Measurements from ENCODE around the gene SHROOM2.

SHROOM2 gene

DNA sequence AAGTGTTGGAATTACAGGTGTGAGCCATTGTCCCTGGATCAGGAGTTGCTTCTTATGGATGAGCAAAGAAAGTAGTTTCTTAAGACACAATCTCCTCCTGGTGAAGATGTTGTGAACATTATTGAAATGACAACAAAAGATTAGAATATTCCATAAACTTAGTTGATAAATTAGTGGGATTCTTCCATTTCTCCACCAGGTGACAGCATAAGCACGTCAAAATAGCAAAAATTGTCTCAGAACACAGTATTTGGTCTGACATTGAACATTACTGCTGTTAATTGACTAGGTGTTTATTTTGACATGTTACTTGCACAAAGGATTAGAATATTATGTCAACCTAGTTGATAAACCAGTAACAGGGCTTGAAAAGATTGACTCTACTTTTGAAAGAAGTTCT is 202.5 kb downstream of the SHROOM2 start:
- Histone ChIP-seq H3K4me2 (ENCODE audit: low read length) (no peak overlapping the region), H2AFZ (no peak overlapping the region), H3K4me3 (ENCODE audit: low read depth, low read length) (no peak overlapping the region), H3K79me2 (no peaks in the 10 kb centered on the region), H3K36me3 (ENCODE audit: control insufficient read depth, insufficient read depth, low read length) (no peaks in the 10 kb centered on the region), H3K9ac (no peak overlapping the region), H3K27me3 (ENCODE audit: control insufficient read depth, insufficient read depth, low read length) (no peaks in the 10 kb centered on the region), H3K4me1 (no peaks in the 10 kb centered on the region), H3K9me3 (ENCODE audit: control insufficient read depth, low read length) (no peaks in the 10 kb centered on the region), H3K27ac (no peak overlapping the region)
- TF ChIP-seq, protein P1, sequence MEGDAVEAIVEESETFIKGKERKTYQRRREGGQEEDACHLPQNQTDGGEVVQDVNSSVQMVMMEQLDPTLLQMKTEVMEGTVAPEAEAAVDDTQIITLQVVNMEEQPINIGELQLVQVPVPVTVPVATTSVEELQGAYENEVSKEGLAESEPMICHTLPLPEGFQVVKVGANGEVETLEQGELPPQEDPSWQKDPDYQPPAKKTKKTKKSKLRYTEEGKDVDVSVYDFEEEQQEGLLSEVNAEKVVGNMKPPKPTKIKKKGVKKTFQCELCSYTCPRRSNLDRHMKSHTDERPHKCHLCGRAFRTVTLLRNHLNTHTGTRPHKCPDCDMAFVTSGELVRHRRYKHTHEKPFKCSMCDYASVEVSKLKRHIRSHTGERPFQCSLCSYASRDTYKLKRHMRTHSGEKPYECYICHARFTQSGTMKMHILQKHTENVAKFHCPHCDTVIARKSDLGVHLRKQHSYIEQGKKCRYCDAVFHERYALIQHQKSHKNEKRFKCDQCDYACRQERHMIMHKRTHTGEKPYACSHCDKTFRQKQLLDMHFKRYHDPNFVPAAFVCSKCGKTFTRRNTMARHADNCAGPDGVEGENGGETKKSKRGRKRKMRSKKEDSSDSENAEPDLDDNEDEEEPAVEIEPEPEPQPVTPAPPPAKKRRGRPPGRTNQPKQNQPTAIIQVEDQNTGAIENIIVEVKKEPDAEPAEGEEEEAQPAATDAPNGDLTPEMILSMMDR (IDR thresholded peaks at IDR 0.05): peak; percentile 50

GRCh38 chrX:9992061-9992460 is 205.8 kb downstream of the SHROOM2 start:
- H3K9me3 ChIP-seq (ENCODE audit: control insufficient read depth, low read length): no peaks in the 10 kb centered on the region
- H3K4me2 ChIP-seq (ENCODE audit: low read length): no peak overlapping the region
- H3K4me3 ChIP-seq (ENCODE audit: low read depth, low read length): no peak overlapping the region
- H3K27ac ChIP-seq: no peak overlapping the region
- H3K9ac ChIP-seq: no peak overlapping the region
- no peaks in the 10 kb centered on the region for H3K36me3 ChIP-seq (ENCODE audit: control insufficient read depth, insufficient read depth, low read length)
- H3K79me2 ChIP-seq: no peaks in the 10 kb centered on the region
- TF ChIP-seq, protein P1 (IDR thresholded peaks at IDR 0.05): no peak
- no peak overlapping the region for H2AFZ ChIP-seq
- no peaks in the 10 kb centered on the region for H3K27me3 ChIP-seq (ENCODE audit: control insufficient read depth, insufficient read depth, low read length)
- no peaks in the 10 kb centered on the region for H3K4me1 ChIP-seq

- no peaks in the 10 kb centered on the region for H3K36me3 ChIP-seq (ENCODE audit: control insufficient read depth, insufficient read depth, low read length)
- H3K79me2 ChIP-seq: no peaks in the 10 kb centered on the region
- TF ChIP-seq, protein P1 (IDR thresholded peaks at IDR 0.05): no peak
- no peaks in the 10 kb centered on the region for H3K27me3 ChIP-seq (ENCODE audit: control insufficient read depth, insufficient read depth, low read length)
- no peak overlapping the region for H2AFZ ChIP-seq
- H3K4me3 ChIP-seq (ENCODE audit: low read depth, low read length): no peak overlapping the region
- H3K9ac ChIP-seq: no peak overlapping the region
- no peaks in the 10 kb centered on the region for H3K9me3 ChIP-seq (ENCODE audit: control insufficient read depth, low read length)
- no peak overlapping the region for H3K27ac ChIP-seq
- H3K4me2 ChIP-seq (ENCODE audit: low read length): no peak overlapping the region
- H3K4me1 ChIP-seq: no peaks in the 10 kb centered on the region
These were observed 206.5 kb downstream of the SHROOM2 start for GRCh38 chrX:9992724-9993123.

DNA sequence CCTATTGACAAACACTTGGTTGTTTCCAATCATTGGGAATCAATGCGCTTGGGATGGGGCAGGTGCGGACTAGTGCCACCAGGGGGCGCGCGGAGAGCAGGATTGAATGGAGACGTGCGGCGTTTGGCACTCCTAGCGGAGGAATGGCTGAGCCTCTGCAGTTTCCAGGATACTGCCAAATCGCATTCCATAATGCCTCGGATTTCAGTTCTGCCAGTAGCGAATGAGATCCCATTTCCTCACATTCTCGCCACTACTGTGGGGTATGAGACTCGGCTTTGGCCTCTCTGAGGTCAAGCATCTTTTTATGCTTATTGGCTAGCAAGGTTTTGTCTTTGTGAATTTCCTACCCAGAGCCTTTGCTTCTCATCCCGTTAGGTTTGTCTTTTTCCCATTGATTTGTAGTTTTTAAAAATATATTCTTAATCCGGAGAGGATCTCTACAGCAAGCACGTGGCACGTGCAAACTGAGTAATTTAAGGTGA is 209.7 kb downstream of the SHROOM2 start:
- H3K9ac ChIP-seq: no peak overlapping the region
- no peaks in the 10 kb centered on the region for H3K4me1 ChIP-seq
- no peaks in the 10 kb centered on the region for H3K27me3 ChIP-seq (ENCODE audit: control insufficient read depth, insufficient read depth, low read length)
- H3K27ac ChIP-seq: no peak overlapping the region
- H3K4me2 ChIP-seq (ENCODE audit: low read length): no peak overlapping the region
- H3K36me3 ChIP-seq (ENCODE audit: control insufficient read depth, insufficient read depth, low read length): no peaks in the 10 kb centered on the region
- H3K79me2 ChIP-seq: no peaks in the 10 kb centered on the region
- no peak overlapping the region for H2AFZ ChIP-seq
- no peak overlapping the region for H3K4me3 ChIP-seq (ENCODE audit: low read depth, low read length)
- no peaks in the 10 kb centered on the region for H3K9me3 ChIP-seq (ENCODE audit: control insufficient read depth, low read length)
- TF ChIP-seq, protein P1 (IDR thresholded peaks at IDR 0.05): peak; percentile 89

GRCh38 chrX:9997041-9997440 is 210.8 kb downstream of the SHROOM2 start:
- H3K4me1 ChIP-seq: no peaks in the 10 kb centered on the region
- no peaks in the 10 kb centered on the region for H3K79me2 ChIP-seq
- H3K4me3 ChIP-seq (ENCODE audit: low read depth, low read length): no peak overlapping the region
- no peak overlapping the region for H2AFZ ChIP-seq
- TF ChIP-seq, protein P1 (IDR thresholded peaks at IDR 0.05): no peak
- H3K9me3 ChIP-seq (ENCODE audit: control insufficient read depth, low read length): no peaks in the 10 kb centered on the region
- H3K36me3 ChIP-seq (ENCODE audit: control insufficient read depth, insufficient read depth, low read length): no peaks in the 10 kb centered on the region
- H3K9ac ChIP-seq: no peak overlapping the region
- no peak overlapping the region for H3K4me2 ChIP-seq (ENCODE audit: low read length)
- no peaks in the 10 kb centered on the region for H3K27me3 ChIP-seq (ENCODE audit: control insufficient read depth, insufficient read depth, low read length)
- H3K27ac ChIP-seq: no peak overlapping the region
